ENCODE results near the gene FCRLA.

GRCh38 chr1:161739865-161740566, 33.0 kb downstream of the FCRLA start:
- TF ChIP-seq CTCF (optimal IDR thresholded peaks at IDR 0.05 in 1 of 3, IDR thresholded peaks at IDR 0.05 in 1 of 3, conservative IDR thresholded peaks at IDR 0.05 in 1 of 3; ENCODE audit: extremely low read depth in 1 of 3, insufficient read depth in 2 of 3, low read length in 3 of 3) = no peak
- TF ChIP-seq EZH2 (IDR thresholded peaks at IDR 0.05; ENCODE audit: low read length) = no peak
